ENCODE data around the gene CCDC57.

Gene CCDC57

GRCh38 chr17:82080789-82081464 lies 131.7 kb downstream of the CCDC57 start:
- no peak for DNase-seq (ENCODE audit: low read depth in 3 of 3)

GRCh38 chr17:82080048-82080788 lies 132.4 kb downstream of the CCDC57 start:
- no peak for DNase-seq (ENCODE audit: low read depth in 3 of 3)

- DNase-seq (ENCODE audit: low read depth in 3 of 3), result no peak
These were observed 133.5 kb downstream of the CCDC57 start for GRCh38 chr17:82079001-82079677.

- DNase-seq (ENCODE audit: low read depth in 3 of 3), result no peak
These were observed 134.2 kb downstream of the CCDC57 start for GRCh38 chr17:82078433-82078832.

- DNase-seq (ENCODE audit: low read depth in 3 of 3), result no peak
These were observed 134.9 kb downstream of the CCDC57 start for GRCh38 chr17:82077617-82078358.

GRCh38 chr17:82076785-82077591 lies 135.7 kb downstream of the CCDC57 start:
- DNase-seq (ENCODE audit: low read depth in 3 of 3), result no peak

GRCh38 chr17:82076018-82076784 lies 136.4 kb downstream of the CCDC57 start:
- no peak for DNase-seq (ENCODE audit: low read depth in 3 of 3)

GRCh38 chr17:82073446-82073845 lies 139.2 kb downstream of the CCDC57 start:
- no peak for DNase-seq (ENCODE audit: low read depth in 3 of 3)

GRCh38 chr17:82072827-82073226 lies 139.8 kb downstream of the CCDC57 start:
- DNase-seq (ENCODE audit: low read depth in 3 of 3), result no peak

GRCh38 chr17:82070611-82071010 lies 142.0 kb downstream of the CCDC57 start:
- DNase-seq (ENCODE audit: low read depth in 3 of 3), result no peak

- DNase-seq (ENCODE audit: low read depth in 3 of 3), result peak; percentile 51 to 60 (median 53)
These were observed 146.9 kb downstream of the CCDC57 start, which contains the start of gene DUS1L for GRCh38 chr17:82065638-82066303. TSS of gene DUS1L (minus strand) at chr17:82065804. CDS start at chr17:82065059, 745 bp downstream.

GRCh38 chr17:82065193-82065637 lies 147.4 kb downstream of the CCDC57 start:
- no peak for DNase-seq (ENCODE audit: low read depth in 3 of 3)

GRCh38 chr17:82064433-82065192 lies 148.0 kb downstream of the CCDC57 start:
- DNase-seq (ENCODE audit: low read depth in 3 of 3), result no peak

GRCh38 chr17:82063424-82064415 lies 148.9 kb downstream of the CCDC57 start:
- DNase-seq (ENCODE audit: low read depth in 3 of 3), result no peak

- DNase-seq (ENCODE audit: low read depth in 3 of 3), result no peak
These were observed 149.7 kb downstream of the CCDC57 start for GRCh38 chr17:82062984-82063368.

GRCh38 chr17:82062076-82062983 lies 150.3 kb downstream of the CCDC57 start:
- DNase-seq (ENCODE audit: low read depth in 3 of 3), result no peak

Data from stimulated activated CD4-positive, alpha-beta T cell treated with anti-CD3 and anti-CD28 coated beads, TNF-alpha, amount 100 ng/mL, for 24 hours (primary cell).